ENCODE data around the gene P2RX2.
A peak's percentile ranks its signal among the peaks of the same experiment; 100 is the strongest.

The P2RX2 gene

GRCh38 chr12:132618683-132619043, at the start of gene P2RX2:
P2RX2 (plus strand) TSS chr12:132618776; CDS start chr12:132618817, 41 bp downstream.
- DNase-seq (ENCODE audit: low spot score): peak; percentile 75

DNA sequence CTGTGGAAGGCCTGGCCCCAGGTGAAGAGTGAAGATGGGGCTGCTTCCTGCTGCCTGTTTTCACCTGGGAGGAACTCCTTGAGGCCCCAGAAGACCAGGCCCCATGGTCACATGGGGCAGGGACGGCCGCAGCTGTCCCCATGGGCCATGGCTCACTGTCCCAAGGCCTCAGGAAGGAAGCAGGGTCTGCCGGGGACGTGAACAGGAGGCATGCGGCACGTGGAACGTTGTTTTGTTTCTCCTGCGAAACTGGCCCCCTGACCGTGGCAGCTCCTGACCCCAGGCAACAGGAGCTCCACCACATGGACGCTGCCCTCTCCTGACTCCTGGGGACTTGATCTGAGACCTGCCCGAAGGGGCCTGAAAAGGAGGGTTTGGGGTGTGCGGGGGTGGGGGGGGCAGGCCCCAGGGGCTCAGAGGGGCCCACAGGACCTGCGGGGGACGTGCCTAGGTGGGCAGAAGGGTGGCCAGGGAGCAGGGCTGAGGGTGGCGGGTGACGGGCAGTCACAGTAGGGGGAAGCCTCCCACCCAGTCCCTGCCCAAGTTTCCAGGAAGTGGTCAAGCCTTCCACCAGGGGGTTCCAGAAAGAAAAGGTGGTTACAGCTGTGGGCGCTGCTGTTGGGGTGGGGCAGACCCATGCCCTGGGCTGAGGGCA, 49.6 kb upstream of the P2RX2 start:
- no peak for DNase-seq (ENCODE audit: low spot score)

- no peak for DNase-seq (ENCODE audit: low spot score)
These were observed 48.6 kb upstream of the P2RX2 start for GRCh38 chr12:132569856-132570480.

DNA sequence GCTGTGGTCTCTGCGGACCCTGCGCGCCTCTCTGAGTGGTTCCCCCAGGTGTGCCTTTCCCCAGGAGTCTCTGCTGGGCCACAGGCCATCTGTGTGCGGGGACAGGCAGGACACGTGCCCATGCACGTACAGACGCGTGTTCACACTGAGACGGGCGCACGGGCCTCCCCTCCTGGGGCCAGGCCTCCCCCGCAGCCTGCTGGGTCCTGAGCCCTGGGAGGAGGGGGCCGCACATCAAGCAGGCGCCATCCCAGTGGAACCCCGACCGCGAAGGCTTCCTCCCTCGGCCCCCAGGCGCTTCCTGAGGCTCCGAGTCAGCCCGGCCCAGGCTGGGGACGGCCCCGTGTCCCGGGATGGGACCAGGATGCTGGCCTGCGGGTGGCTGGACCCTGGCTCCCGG, 47.9 kb upstream of the P2RX2 start:
- DNase-seq (ENCODE audit: low spot score): no peak

DNA sequence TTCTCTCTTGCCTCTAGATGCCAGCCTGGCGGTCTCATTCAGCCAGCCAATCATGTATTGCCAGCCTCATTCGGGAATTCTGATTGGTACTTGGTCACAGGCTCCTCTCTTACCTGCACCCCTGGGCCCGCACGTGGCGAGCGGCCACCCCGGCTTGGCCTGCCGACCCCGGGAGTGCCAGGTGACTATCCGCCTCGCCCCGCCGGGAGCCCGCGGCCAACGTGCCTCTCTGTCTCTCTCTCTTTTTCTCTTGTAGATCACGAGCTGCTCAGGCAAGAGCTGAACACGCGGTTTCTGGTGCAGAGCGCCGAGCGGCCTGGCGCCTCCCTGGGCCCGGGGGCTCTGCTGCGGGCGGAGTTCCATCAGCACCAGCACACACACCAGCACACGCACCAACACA, 47.5 kb upstream of the P2RX2 start:
- no peak for DNase-seq (ENCODE audit: low spot score)

GRCh38 chr12:132571598-132571997, 47.0 kb upstream of the P2RX2 start:
- no peak for DNase-seq (ENCODE audit: low spot score)

DNA sequence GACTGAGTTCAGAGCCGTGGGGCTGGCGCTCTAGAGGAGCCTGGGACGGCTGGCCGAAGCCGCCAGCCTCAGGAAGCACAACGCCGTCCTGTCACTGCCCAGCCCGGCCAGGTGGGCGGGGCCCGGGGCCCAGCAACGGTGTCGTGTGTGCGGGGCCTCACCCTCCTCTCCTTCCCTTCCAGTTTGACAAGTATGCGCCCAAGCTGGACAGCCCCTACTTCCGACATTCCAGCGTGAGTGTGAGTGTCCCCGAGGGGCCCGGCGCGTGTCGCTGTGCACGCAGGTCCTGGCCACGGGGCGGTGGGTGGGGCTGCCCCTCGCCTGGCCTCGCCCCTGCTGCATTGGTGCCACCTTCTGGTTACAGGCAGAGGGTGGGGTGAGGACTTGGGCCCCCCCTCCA, 46.5 kb upstream of the P2RX2 start:
- no peak for DNase-seq (ENCODE audit: low spot score)

DNA sequence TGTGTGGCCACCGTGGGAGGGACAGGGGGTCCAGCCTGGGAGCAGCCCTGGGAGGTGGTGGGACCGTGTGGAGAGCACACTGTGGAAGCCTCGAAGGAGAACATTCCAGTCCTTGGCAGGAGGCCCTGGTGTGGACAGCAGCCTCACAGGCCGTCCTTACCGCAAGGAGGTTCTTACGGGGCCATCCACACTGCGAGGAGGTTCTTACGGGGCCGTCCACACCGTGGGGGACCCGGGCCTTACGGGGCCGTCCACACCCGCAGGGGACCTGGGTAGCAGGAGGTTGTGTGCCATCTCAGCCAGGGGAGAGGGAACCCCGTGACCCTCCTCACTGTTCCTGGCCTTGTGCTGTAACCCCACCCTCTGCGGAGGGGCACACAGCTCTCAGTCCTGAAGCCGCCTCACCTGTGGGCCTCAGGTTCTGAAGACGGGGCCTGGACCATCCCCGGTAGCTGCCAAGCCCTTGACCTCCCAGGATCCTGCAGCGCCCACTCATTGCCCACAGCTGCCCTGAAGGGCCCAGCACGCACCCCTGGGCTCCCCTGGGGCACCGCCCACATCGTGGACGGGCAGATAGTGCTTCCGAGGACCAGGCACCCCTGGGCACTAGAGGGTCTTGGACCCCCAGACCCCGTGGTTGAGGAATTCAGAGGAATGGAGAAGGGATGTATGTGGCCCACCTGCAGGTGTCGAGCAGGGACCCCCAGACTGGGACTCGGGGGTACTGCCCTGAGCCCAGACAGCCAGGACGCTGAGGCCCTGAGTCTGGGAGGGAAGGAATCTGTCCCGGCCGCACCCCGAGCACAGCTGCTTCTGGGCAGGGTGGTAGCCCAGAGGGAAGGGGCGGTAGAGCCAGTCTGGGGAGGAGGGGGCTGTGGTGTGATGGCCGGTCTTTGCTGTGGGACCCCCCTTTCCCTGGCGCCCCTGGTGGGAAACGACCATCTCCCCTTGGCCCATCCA, 45.5 kb upstream of the P2RX2 start:
- DNase-seq (ENCODE audit: low spot score): no peak

DNA sequence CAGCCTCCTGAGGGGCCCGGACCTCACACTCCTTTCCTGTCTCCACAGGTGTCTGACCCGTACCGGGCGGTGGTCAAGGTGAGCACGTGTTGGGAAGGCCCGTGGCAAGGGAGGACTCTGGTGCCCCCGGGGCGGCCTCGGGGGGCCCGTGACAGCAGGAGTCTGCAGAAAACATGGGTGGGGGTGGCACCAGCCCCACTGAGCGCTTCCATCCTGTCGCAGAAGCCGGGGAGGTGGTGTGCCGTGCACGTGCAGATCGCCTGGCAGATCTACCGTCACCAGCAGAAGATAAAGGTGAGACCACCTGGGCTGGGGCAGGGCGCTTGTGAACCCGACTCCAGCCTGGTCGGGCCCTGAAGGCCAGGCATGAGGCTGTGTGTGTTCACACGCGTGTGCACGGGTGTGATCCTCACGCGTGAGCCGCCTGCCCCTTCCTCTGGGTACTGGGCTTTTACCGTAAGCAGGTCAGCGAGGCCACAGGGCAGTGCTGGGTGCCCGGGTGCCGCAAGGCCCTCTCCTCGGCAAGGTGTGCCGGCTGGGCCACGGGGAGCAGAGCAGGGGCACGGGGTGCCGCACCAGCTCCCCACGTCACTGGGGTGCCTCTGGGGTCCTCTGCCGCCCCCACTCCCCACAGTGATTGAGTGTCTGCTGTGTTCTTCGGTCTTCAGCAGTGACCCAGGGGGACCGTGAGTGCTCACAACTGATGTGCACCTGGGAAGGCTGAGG, 44.1 kb upstream of the P2RX2 start:
- no peak for DNase-seq (ENCODE audit: low spot score)

- no peak for DNase-seq (ENCODE audit: low spot score)
These were observed 42.9 kb upstream of the P2RX2 start for GRCh38 chr12:132575661-132576060.

DNA sequence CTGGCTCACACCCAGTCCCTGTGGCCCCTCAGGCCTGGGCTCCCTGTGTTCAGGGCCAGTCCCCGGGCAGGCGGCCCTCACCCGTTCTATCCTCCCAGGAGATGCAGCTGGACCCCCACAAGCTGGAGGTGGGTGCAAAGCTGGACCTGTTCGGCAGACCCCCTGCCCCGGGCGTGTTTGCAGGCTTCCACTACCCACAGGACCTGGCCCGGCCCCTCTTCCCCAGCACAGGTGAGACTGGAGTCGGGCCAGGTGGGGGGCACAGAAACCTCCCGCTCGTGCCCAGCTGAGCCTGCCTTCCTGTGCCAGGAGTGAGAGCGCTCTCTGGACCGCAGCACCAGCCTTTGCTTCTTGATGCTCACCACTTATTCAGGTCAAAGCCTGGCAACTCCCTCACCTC, 41.9 kb upstream of the P2RX2 start:
- DNase-seq (ENCODE audit: low spot score): no peak

GRCh38 chr12:132577191-132577920, 41.2 kb upstream of the P2RX2 start:
- DNase-seq (ENCODE audit: low spot score): no peak

- no peak for DNase-seq (ENCODE audit: low spot score)
These were observed 40.5 kb upstream of the P2RX2 start for GRCh38 chr12:132578118-132578517.

GRCh38 chr12:132578826-132579225, 39.8 kb upstream of the P2RX2 start:
- DNase-seq (ENCODE audit: low spot score): no peak

DNA sequence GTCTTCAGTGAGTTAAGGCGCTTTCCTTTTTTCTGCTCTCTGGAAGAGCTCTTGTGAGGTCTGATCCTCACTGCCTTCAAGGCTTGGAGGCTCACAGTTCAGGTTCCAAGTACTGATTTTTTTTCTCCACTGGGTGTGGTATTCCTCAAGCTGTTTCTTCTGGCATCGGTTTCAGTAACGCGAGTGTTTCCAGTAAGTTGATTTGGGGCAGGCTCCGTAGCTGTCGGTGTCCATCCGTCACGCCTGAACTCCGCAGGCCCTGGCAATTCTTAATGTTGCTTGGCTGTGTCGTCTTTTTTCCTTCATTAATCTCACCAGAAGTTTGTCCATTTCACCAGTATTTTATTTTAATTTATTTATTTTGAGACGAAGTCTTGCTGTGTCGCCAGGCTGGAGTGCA, 38.8 kb upstream of the P2RX2 start:
- DNase-seq (ENCODE audit: low spot score): no peak

DNA sequence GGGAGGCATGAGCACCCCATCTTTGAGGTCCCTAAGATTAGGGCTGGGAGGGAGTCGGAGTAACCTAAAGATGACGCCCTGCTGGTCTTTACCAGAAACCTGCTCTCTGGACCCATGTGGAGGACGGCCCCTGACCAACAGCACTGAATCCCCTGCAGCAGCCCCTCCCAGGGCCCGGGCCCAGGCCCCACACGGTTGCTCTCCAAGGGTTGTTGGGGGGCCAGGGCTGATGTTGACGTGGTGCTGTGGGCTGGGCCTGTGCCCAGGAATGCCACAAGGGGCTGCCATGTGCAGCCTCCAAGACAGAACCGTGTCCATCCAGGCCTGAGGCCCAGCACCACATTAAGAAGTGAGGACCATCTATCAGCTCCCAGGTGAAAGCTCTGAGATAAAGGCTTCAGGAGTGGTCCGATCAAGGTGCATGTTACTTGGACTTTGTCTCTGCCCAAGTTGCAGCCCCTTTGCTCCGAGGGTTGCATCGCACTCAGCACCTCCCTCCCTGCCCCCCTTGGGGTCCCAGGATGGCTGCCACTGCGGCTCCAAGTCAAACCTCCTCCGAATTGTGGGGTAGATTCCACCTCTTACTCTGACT, 37.8 kb upstream of the P2RX2 start:
- peak; percentile 13 for DNase-seq (ENCODE audit: low spot score)

GRCh38 chr12:132581348-132582057, 37.1 kb upstream of the P2RX2 start:
- DNase-seq (ENCODE audit: low spot score): peak; percentile 51

GRCh38 chr12:132582058-132582420, 36.5 kb upstream of the P2RX2 start:
- DNase-seq (ENCODE audit: low spot score): peak; percentile 84

DNA sequence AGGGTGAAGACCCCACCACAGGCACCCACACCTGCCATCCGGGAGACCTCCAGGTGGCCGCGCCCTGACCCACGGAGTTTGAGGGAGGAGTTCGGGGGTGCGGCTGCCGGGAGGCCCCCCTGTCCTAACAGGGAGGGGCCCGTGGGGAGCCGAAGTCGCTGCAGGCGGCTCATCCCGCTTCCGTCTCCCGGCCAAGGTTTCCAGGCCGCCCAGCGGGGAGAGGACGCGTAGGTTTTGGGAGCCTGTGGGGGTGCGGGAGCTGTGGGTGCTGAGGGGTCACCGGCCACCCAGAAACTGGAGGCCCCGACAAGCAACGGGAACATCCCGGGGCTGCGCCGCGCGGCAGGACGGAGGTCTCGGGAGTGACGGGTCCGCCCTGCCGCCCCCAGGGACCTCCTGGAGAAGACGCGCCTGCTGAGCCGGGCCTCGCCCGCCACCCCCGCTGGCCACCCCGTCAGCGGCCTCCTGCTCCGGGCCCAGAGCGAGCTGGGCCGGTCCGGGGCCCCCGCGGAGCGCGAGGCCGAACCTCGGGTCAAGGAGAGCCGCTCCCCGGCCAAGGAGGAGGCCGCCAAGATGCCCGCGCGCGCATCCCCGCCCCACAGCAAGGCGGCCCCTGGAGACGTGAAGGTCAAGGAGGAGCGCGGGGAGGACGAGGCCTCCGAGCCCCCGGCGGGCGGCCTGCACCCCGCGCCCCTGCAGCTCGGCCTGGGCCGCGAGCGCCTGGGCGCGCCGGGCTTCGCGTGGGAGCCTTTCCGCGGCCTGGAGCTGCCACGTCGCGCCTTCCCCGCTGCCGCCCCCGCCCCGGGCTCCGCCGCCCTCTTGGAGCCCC, 35.8 kb upstream of the P2RX2 start:
- DNase-seq (ENCODE audit: low spot score): peak; percentile 44

GRCh38 chr12:132583411-132583710, 35.2 kb upstream of the P2RX2 start:
- peak; percentile 71 for DNase-seq (ENCODE audit: low spot score)

Measured in iPS-NIHi11 (cell line).